Lower leg skin (tissue), 4 donors: Measurements from ENCODE around the gene NUDT13. TPM values are rescaled to one million over a fixed set of nuclear protein-coding genes. Genes with fewer than 3 reads are reported as not detected.
A peak's percentile ranks its signal among the peaks of the same experiment; 100 is the strongest.

Experiments used
- DNase-seq, 2 donors: peaks; one replicate each; pipeline ENCODE4 v3.0.0-alpha.2; 2019; ENCODE audit warnings: low spot score in 2 of 2
- H3K4me3 ChIP-seq: fragments of 200-600 bp; sonication (generic); 2 replicates; pipeline ENCODE4 v1.5.1; 2017; ENCODE audit warnings: mild to moderate bottlenecking, low read depth; ENCODE audit not compliant: poor library complexity, severe bottlenecking
- POLR2A ChIP-seq, 2 donors: fragments of 450-650 bp; IDR thresholded peaks; one replicate each; pipeline ENCODE4 v1.6.1; 2016 to 2017; ENCODE audit warnings: antibody characterized with exemption in 2 of 2, mild to moderate bottlenecking in 1 of 2, moderate library complexity in 1 of 2
- WGBS, 2 donors: methylation state at CpG; one replicate each; pipeline ENCODE4 v1.1.5; 2018; 5-methylcytosine and 5-hydroxymethylcytosine counted together
- intact Hi-C: fragments of 100-400 bp; cut with DNase I; formaldehyde crosslinking; loops from one replicate; pipeline ENCODE4 v1.15.0; 2023; ENCODE audit warnings: low total_unique reads
- total RNA-seq, 4 donors: library from RNA; depleted of rRNA; stranded (reverse); fragments of >200 nt; gene quantifications; one replicate each; pipeline ENCODE4 v1.1.0, GENCODE V29; 2016
- TF ChIP-seq, protein P1 (sequence below), 3 donors: fragments of 450-650 bp; IDR thresholded peaks; one replicate each; pipeline ENCODE4 v1.5.1; 2016; ENCODE audit warnings: antibody characterized with exemption in 3 of 3, mild to moderate bottlenecking in 3 of 3, moderate library complexity in 2 of 3

The NUDT13 gene
- total RNA-seq, 4 donors from 2014 or later, result 1.3 to 3.6 (median 2.9) TPM

DNA sequence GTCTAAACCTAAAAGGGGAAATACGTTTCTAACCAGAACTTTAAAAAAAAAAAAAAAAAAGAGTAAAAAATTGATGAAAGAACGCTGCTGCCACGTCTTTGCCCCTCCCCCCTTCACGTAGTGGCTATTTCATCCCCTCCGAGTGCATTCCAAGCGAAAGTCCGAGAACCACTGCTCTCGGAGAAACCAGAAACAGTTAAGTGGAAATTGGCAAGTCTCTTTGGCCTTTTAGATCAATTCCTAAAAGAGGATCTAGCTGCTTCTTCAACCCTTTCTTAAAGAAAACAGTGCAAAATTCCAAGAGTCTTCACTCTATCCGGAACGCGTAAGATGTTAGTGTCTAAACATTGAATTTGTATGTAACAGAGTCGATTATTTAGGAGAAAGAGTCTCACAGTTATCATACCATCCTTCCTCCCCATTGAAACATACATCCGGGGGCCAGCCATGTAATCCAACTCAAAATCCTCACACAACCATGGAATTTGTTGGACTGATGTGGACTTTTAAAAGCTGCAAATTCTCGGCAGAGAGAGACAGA lies 14.7 kb upstream of the NUDT13 start:
- peak in 1 of 2 donors; percentile 43 for DNase-seq
- 0% methylated on average over 14 of the region's 14 CpGs for WGBS, 2 donors
- TF ChIP-seq, protein P1, sequence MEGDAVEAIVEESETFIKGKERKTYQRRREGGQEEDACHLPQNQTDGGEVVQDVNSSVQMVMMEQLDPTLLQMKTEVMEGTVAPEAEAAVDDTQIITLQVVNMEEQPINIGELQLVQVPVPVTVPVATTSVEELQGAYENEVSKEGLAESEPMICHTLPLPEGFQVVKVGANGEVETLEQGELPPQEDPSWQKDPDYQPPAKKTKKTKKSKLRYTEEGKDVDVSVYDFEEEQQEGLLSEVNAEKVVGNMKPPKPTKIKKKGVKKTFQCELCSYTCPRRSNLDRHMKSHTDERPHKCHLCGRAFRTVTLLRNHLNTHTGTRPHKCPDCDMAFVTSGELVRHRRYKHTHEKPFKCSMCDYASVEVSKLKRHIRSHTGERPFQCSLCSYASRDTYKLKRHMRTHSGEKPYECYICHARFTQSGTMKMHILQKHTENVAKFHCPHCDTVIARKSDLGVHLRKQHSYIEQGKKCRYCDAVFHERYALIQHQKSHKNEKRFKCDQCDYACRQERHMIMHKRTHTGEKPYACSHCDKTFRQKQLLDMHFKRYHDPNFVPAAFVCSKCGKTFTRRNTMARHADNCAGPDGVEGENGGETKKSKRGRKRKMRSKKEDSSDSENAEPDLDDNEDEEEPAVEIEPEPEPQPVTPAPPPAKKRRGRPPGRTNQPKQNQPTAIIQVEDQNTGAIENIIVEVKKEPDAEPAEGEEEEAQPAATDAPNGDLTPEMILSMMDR (IDR thresholded peaks at IDR 0.05), result no peak
- TF ChIP-seq POLR2A (IDR thresholded peaks at IDR 0.05), result no peak
- intact Hi-C loops, result no loop called here
- H3K4me3 ChIP-seq, result peak overlapping the region; percentile 96

DNA sequence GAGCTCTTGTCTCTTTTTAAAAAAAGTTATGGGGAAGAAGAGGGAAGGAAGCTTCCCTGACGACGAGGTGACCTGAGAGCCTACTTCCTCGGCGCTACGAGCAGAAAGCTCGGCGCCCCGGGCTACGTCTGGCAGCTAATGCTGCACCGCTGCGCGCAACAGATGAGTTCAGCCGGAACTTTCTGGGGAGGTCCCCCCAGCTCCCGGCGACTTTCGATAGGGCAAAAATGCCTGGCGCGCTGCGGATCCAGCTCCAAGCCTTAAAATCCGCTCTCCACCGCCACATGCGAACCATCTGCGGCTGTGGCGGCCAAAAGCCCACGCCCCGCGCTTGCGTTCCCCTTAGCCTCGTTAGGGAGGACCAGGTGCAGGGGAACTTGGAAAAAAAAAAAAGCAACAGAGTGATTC lies 14.2 kb upstream of the NUDT13 start:
- peak; percentile 54 to 93 for DNase-seq
- 0% methylated on average over 29 of the region's 29 CpGs for WGBS, 2 donors
- no peak for TF ChIP-seq POLR2A (IDR thresholded peaks at IDR 0.05)
- TF ChIP-seq, protein P1 (IDR thresholded peaks at IDR 0.05), result no peak
- peak overlapping the region; percentile 96 for H3K4me3 ChIP-seq
- intact Hi-C loops, result no loop called here

DNA sequence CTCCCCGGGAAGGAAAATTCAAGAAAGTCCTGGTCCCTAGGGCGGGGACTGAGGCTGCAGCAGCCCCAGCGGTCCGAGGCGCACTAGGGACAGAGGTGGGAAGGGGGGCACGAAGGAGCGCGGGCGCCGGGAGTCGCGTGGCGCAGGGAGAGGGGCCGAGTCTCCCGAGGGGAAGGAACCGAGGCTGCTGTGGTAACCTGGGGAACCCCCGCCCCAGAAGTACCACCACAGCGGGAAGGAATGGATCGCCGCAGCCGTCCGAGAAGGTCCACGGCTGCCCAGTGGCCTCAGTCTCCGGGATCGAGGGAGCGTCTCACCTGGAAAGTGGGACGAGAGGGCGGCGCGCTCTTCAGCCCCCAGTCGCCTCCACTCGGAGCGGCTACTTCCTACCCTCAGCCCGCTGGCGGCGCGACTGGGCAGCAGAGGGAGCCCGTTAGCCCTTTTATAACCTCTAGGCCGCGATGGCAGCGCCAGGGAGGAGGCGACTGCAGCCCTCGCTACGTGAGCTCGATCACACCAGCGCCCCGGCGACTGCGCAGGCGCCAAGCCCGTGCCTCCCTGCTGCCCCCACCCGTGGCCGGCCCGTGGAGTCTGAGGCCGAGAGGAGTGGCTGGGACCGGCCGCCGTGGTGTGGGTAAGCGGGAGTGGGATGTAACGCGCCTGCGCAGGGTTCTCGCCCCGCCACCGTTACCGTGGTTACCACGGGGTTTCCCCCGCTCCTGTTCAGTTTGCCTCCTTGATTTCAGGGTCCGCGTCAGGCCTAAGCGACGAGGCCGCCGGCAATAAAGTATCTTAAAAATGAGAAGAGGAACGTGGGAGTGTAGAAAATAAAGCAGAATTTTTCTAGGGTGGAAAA lies 13.6 kb upstream of the NUDT13 start, which contains the start of gene P4HA1:
P4HA1 (minus strand) TSS at position 418 of the 856 bp plus-strand sequence. CDS start 21,983 bp downstream, outside the sequence.
- WGBS, 2 donors, result 0 to 1% methylated on average over 62 to 63 of the region's 75 CpGs
- TF ChIP-seq POLR2A (IDR thresholded peaks at IDR 0.05), result peak in 1 of 2 donors; percentile 74
- TF ChIP-seq, protein P1 (IDR thresholded peaks at IDR 0.05), result peak in 1 of 3 donors; percentile 68
- peak; percentile 97 to 100 for DNase-seq
- peak within 1 kb of the TSS; percentile 96 for H3K4me3 ChIP-seq
- intact Hi-C loops, result no loop called here

DNA sequence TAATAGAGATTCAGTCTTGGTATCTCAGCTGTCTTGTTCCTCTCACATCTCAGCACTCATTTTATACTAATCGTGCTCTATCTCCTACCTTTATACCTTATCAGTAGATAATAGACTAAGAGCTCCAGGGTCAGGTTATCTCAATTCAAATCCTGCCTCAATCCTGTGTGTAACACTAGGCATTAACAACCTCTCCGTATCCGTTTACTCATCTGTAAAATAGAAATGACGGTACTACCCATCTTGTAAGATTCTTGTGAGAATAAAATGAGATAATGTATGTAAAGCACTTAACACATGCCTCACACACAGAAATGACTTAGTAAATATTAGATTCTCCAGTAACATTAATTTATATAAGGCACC lies 13.0 kb upstream of the NUDT13 start:
- 34 to 38% methylated on average over 4 of the region's 4 CpGs for WGBS, 2 donors
- no peak for TF ChIP-seq POLR2A (IDR thresholded peaks at IDR 0.05)
- TF ChIP-seq, protein P1 (IDR thresholded peaks at IDR 0.05), result no peak
- no peak overlapping the region for H3K4me3 ChIP-seq
- intact Hi-C loops, result no loop called here
- DNase-seq, result no peak

DNA sequence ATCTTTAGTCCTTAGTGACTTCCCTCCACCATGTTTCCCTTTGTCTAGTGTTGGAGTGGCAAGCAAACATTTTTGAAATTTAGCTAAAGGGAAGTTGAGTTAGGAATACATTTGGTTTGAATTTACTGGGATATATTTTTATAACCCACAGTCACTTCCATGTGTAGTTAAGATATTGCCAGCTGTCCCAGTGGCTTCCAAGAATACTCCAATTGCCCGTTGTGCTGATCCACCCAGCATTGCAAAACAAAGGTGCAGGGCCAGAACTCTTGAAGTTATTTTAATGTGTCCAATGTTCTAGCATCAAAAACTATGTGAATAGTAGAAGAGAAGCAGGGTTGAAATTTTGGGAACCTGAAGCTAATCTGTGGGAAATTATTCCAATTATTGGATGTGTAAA lies 11.1 kb upstream of the NUDT13 start:
- peak in 1 of 2 donors; percentile 38 for DNase-seq
- intact Hi-C loops, result no loop called here
- 38 to 40% methylated on average over 1 of the region's 1 CpG for WGBS, 2 donors
- no peak for TF ChIP-seq POLR2A (IDR thresholded peaks at IDR 0.05)
- TF ChIP-seq, protein P1 (IDR thresholded peaks at IDR 0.05), result no peak
- H3K4me3 ChIP-seq, result no peak overlapping the region
